SW 1271 (cell line): ENCODE measurements around the gene HYCC1.
"Not testable (repeated sequence)": the region's sequence is repeated elsewhere in the genome, so short reads cannot be mapped to it uniquely, and the experiment has no call there.

ENCODE experiments used
- DNase-seq, 2 experiments: peaks; one replicate each; lab custom pipeline; 2025; lab: John Stamatoyannopoulos, UW

HYCC1 gene

GRCh38 chr7:23013715-23014649, at the start of gene HYCC1:
Gene HYCC1, minus strand, starts transcription at chr7:23014130. Its CDS starts 23,019 bp downstream, at chr7:22991111.
- peak; percentile 97 to 99 for DNase-seq

GRCh38 chr7:23062452-23062851, 48.5 kb upstream of the HYCC1 start:
- no peak for DNase-seq

GRCh38 chr7:23061327-23061726, 47.4 kb upstream of the HYCC1 start:
- no peak for DNase-seq

GRCh38 chr7:23058408-23059096, 44.6 kb upstream of the HYCC1 start:
- DNase-seq, result no peak

- peak; percentile 34 to 81 for DNase-seq
These were observed 41.8 kb upstream of the HYCC1 start for GRCh38 chr7:23055582-23056178.

GRCh38 chr7:23051124-23051485, 37.2 kb upstream of the HYCC1 start:
- not testable (repeated sequence) for DNase-seq

GRCh38 chr7:23046336-23046735, 32.4 kb upstream of the HYCC1 start:
- not testable (repeated sequence) for DNase-seq

GRCh38 chr7:23045086-23045485, 31.2 kb upstream of the HYCC1 start:
- not testable (repeated sequence) for DNase-seq

GRCh38 chr7:23044581-23044980, 30.7 kb upstream of the HYCC1 start:
- peak in 1 of 2 experiments; percentile 15 for DNase-seq

- DNase-seq, result no peak
These were observed 29.5 kb upstream of the HYCC1 start for GRCh38 chr7:23043441-23043840.

- DNase-seq, result not testable (repeated sequence)
These were observed 25.7 kb upstream of the HYCC1 start for GRCh38 chr7:23039674-23040073.

- not testable (repeated sequence) for DNase-seq
These were observed 21.8 kb upstream of the HYCC1 start for GRCh38 chr7:23035542-23036371.

- no peak for DNase-seq
These were observed 13.3 kb upstream of the HYCC1 start for GRCh38 chr7:23027261-23027660.

- no peak for DNase-seq
These were observed 12.2 kb upstream of the HYCC1 start for GRCh38 chr7:23026164-23026563.

GRCh38 chr7:23024454-23024853, 10.5 kb upstream of the HYCC1 start:
- DNase-seq, result no peak

GRCh38 chr7:23022851-23023250, 8.9 kb upstream of the HYCC1 start:
- DNase-seq, result no peak

- no peak for DNase-seq
These were observed 8.4 kb upstream of the HYCC1 start for GRCh38 chr7:23022258-23022769.

- no peak for DNase-seq
These were observed 7.7 kb upstream of the HYCC1 start for GRCh38 chr7:23021596-23021995.

- peak; percentile 19 to 56 for DNase-seq
These were observed 6.9 kb upstream of the HYCC1 start for GRCh38 chr7:23020742-23021401.

GRCh38 chr7:23018750-23019149, 4.8 kb upstream of the HYCC1 start:
- DNase-seq, result no peak

GRCh38 chr7:23017309-23017708, 3.4 kb upstream of the HYCC1 start:
- no peak for DNase-seq
